ENCODE results near the gene FAM200B. TPM values are rescaled to one million over a fixed set of nuclear protein-coding genes. Genes with fewer than 3 reads are reported as not detected.
A peak's percentile ranks its signal among the peaks of the same experiment; 100 is the strongest.

FAM200B gene
- total and polyA plus RNA-seq, 4 donors, result 11.8 to 45.7 (median 16.9) TPM

- TF ChIP-seq, protein P1, sequence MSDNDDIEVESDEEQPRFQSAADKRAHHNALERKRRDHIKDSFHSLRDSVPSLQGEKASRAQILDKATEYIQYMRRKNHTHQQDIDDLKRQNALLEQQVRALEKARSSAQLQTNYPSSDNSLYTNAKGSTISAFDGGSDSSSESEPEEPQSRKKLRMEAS (IDR thresholded peaks at IDR 0.05), result no peak
- TF ChIP-seq, protein P2, sequence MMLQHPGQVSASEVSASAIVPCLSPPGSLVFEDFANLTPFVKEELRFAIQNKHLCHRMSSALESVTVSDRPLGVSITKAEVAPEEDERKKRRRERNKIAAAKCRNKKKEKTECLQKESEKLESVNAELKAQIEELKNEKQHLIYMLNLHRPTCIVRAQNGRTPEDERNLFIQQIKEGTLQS (IDR thresholded peaks at IDR 0.05), result no peak
Measured at GRCh38 chr4:15696866-15697265, 15.2 kb downstream of the FAM200B start (continued).

- Histone ChIP-seq H3K27me3 (ENCODE audit: control insufficient read depth in 4 of 4, insufficient read depth in 4 of 4, low read length in 3 of 4) (no peaks in the 10 kb centered on the region), H3K27ac (ENCODE audit: low read depth in 1 of 2, low read length in 2 of 2) (peak within 1 kb of the TSS in 1 of 2 donors; percentile 90), H3K4me3 (ENCODE audit: low read depth in 1 of 3, low read length in 3 of 3) (peak within 1 kb of the TSS in 2 of 3 donors; percentile 2 to 44), H3K9ac (ENCODE audit: low read depth in 1 of 2, low read length in 2 of 2) (no peak within 1 kb of the TSS), H3K9me3 (ENCODE audit: control insufficient read depth in 4 of 4, low read length in 3 of 4) (no peaks in the 10 kb centered on the region), H3K36me3 (ENCODE audit: control insufficient read depth in 4 of 4, insufficient read depth in 3 of 4, low read depth in 1 of 4, low read length in 3 of 4) (no peaks in the 10 kb centered on the region), H3K4me1 (ENCODE audit: control insufficient read depth in 4 of 4, insufficient read depth in 4 of 4, low read length in 3 of 4) (peaks cover 4 to 17% (median 8%) of the 10 kb centered on the region in 4 donors)
- peak; percentile 57 for DNase-seq (ENCODE audit: low spot score)
- WGBS, result 29% methylated on average over 43 of the region's 43 CpGs
- TF ChIP-seq GABPA (IDR thresholded peaks at IDR 0.05 in 1 of 2, conservative IDR thresholded peaks at IDR 0.05 in 1 of 2), result no peak
- TF ChIP-seq HNF4G (IDR thresholded peaks at IDR 0.05), result no peak
- TF ChIP-seq YY1 (IDR thresholded peaks at IDR 0.05), result peak; percentile 45
- peak; percentile 21 for TF ChIP-seq TAF1 (conservative IDR thresholded peaks at IDR 0.05)
- TF ChIP-seq RAD21 (IDR thresholded peaks at IDR 0.05), result peak in 1 of 2 donors; percentile 26
Measured at GRCh38 chr4:15702941-15703403, 21.3 kb downstream of the FAM200B start, which contains the start of gene BST1. TSS of gene BST1 (plus strand) at chr4:15703065. CDS start at chr4:15703145, 80 bp downstream.

DNA sequence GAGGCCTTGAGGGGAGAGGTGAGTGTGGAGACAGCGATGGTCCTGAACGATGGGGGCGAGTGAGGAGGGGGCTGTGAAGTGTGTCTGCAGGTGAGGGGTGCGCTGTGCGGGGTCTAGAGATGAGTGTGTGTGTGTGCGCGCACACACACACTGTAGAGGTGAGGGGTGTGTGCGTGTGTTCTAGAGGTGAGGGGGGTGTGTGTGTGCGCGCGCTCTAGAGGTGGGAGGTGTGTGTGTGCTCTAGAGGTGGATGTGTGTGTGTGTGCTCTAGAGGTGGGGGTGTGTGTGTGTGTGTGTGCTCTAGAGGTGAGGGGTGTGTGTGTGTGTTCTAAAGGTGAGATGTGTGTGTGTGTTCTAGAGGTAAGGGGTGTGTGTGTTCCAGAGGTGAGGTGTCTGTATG is 21.8 kb downstream of the FAM200B start:
- WGBS, result 88% methylated on average over 11 of the region's 11 CpGs
- Histone ChIP-seq H3K9me3 (ENCODE audit: control insufficient read depth in 4 of 4, low read length in 3 of 4) (no peaks in the 10 kb centered on the region), H3K27ac (ENCODE audit: low read depth in 1 of 2, low read length in 2 of 2) (no peak overlapping the region), H3K4me1 (ENCODE audit: control insufficient read depth in 4 of 4, insufficient read depth in 4 of 4, low read length in 3 of 4) (peaks cover 4 to 17% (median 8%) of the 10 kb centered on the region in 4 donors), H3K4me3 (ENCODE audit: low read depth in 1 of 3, low read length in 3 of 3) (peak overlapping the region in 1 of 3 donors; percentile 44), H3K9ac (ENCODE audit: low read depth in 1 of 2, low read length in 2 of 2) (no peak overlapping the region), H3K36me3 (ENCODE audit: control insufficient read depth in 4 of 4, insufficient read depth in 3 of 4, low read depth in 1 of 4, low read length in 3 of 4) (no peaks in the 10 kb centered on the region), H3K27me3 (ENCODE audit: control insufficient read depth in 4 of 4, insufficient read depth in 4 of 4, low read length in 3 of 4) (no peaks in the 10 kb centered on the region)
- no peak for DNase-seq (ENCODE audit: low spot score)
- TF ChIP-seq, protein P2 (IDR thresholded peaks at IDR 0.05), result no peak
- TF ChIP-seq RAD21 (IDR thresholded peaks at IDR 0.05) (no peak), FOXA2 (IDR thresholded peaks at IDR 0.05) (no peak), GABPA (IDR thresholded peaks at IDR 0.05 in 1 of 2, conservative IDR thresholded peaks at IDR 0.05 in 1 of 2) (no peak), JUND (IDR thresholded peaks at IDR 0.05) (no peak), REST (IDR thresholded peaks at IDR 0.05) (no peak), FOXA1 (IDR thresholded peaks at IDR 0.05) (no peak), RXRA (IDR thresholded peaks at IDR 0.05) (no peak), EGR1 (IDR thresholded peaks at IDR 0.05; ENCODE audit: low read depth in 2 of 2) (no peak), NR2F2 (IDR thresholded peaks at IDR 0.05) (no peak), YY1 (IDR thresholded peaks at IDR 0.05) (no peak), HNF4A (conservative IDR thresholded peaks at IDR 0.05) (no peak)
